ENCODE results near the gene OLFML2B.

DNA sequence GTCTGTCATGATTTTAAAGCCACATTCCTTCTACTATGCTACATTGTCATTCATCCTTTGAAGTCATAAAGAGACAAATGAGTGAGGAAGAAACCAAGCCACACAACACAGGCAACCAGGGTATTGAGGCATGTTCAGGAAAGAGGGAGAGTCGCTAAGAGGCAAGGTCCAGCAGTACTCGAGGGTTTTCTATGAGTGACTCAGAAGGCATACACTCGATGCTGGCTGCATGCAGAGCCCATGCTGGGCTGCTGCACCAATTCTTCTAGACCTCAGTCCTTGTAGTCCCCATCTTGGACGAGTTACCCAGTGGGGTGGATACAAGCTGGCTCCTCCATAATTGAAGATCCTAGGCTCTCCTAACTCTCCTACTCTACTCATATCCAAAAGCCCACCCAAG is 57.6 kb downstream of the OLFML2B start:
- TF ChIP-seq RCOR1 (IDR thresholded peaks at IDR 0.05; ENCODE audit: low read depth, low read length) (no peak), RFX5 (IDR thresholded peaks at IDR 0.05) (no peak), CTCF (IDR thresholded peaks at IDR 0.05) (no peak), MYC (IDR thresholded peaks at IDR 0.05; ENCODE audit: borderline replicate concordance, low read length) (no peak), CHD4 (IDR thresholded peaks at IDR 0.05; ENCODE audit: borderline replicate concordance) (no peak), RAD21 (conservative IDR thresholded peaks at IDR 0.05 in 1 of 2, IDR thresholded peaks at IDR 0.05 in 1 of 2) (no peak), HDAC2 (IDR thresholded peaks at IDR 0.05) (no peak), PHF8 (IDR thresholded peaks at IDR 0.05; ENCODE audit: borderline replicate concordance, low read depth) (no peak), KDM1A (IDR thresholded peaks at IDR 0.05; ENCODE audit: low read depth) (no peak), RNF2 (IDR thresholded peaks at IDR 0.05; ENCODE audit: borderline replicate concordance, low read depth) (no peak)
- TF ChIP-seq, protein P1, sequence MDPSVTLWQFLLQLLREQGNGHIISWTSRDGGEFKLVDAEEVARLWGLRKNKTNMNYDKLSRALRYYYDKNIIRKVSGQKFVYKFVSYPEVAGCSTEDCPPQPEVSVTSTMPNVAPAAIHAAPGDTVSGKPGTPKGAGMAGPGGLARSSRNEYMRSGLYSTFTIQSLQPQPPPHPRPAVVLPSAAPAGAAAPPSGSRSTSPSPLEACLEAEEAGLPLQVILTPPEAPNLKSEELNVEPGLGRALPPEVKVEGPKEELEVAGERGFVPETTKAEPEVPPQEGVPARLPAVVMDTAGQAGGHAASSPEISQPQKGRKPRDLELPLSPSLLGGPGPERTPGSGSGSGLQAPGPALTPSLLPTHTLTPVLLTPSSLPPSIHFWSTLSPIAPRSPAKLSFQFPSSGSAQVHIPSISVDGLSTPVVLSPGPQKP (IDR thresholded peaks at IDR 0.05; ENCODE audit: low read depth, low read length), result no peak
